Breast epithelium (tissue), 3 donors: ENCODE data around the gene SMARCAL1.

Source experiments
- POLR2A ChIP-seq: fragments of 450-650 bp; IDR thresholded peaks from one replicate; pipeline ENCODE4 v1.6.1; 2016; ENCODE audit warnings: antibody characterized with exemption, mild to moderate bottlenecking, moderate library complexity
- POLR2AphosphoS5 ChIP-seq, 3 donors: sonication (generic); formaldehyde crosslinking; IDR thresholded peaks; one replicate each; pipeline ENCODE4 v1.6.1; 2017; ENCODE audit warnings: antibody characterized with exemption in 3 of 3
- TF ChIP-seq, protein P1 (sequence below), 3 donors: fragments of 450-650 bp; IDR thresholded peaks; one replicate each; pipeline ENCODE4 v1.5.1; 2016 to 2017; ENCODE audit warnings: antibody characterized with exemption in 3 of 3, mild to moderate bottlenecking in 3 of 3, moderate library complexity in 3 of 3

GRCh38 chr2:216519154-216519762 is 107.0 kb downstream of the SMARCAL1 start:
- TF ChIP-seq POLR2AphosphoS5 (IDR thresholded peaks at IDR 0.05) (no peak), POLR2A (no peak)
- TF ChIP-seq, protein P1, sequence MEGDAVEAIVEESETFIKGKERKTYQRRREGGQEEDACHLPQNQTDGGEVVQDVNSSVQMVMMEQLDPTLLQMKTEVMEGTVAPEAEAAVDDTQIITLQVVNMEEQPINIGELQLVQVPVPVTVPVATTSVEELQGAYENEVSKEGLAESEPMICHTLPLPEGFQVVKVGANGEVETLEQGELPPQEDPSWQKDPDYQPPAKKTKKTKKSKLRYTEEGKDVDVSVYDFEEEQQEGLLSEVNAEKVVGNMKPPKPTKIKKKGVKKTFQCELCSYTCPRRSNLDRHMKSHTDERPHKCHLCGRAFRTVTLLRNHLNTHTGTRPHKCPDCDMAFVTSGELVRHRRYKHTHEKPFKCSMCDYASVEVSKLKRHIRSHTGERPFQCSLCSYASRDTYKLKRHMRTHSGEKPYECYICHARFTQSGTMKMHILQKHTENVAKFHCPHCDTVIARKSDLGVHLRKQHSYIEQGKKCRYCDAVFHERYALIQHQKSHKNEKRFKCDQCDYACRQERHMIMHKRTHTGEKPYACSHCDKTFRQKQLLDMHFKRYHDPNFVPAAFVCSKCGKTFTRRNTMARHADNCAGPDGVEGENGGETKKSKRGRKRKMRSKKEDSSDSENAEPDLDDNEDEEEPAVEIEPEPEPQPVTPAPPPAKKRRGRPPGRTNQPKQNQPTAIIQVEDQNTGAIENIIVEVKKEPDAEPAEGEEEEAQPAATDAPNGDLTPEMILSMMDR (IDR thresholded peaks at IDR 0.05) = peak; percentile 71 to 85 (median 83)
